GM18909 (cell line): ENCODE data around the gene CIC.
A peak's percentile ranks its signal among the peaks of the same experiment; 100 is the strongest.

Source experiments
- ATAC-seq: cut with Tn5 transposase; IDR thresholded peaks from one replicate; pipeline ENCODE4 v1.9.1; 2021; ENCODE audit warnings: mild to moderate bottlenecking; ENCODE audit not compliant: unreplicated experiment, poor library complexity

Gene CIC

DNA sequence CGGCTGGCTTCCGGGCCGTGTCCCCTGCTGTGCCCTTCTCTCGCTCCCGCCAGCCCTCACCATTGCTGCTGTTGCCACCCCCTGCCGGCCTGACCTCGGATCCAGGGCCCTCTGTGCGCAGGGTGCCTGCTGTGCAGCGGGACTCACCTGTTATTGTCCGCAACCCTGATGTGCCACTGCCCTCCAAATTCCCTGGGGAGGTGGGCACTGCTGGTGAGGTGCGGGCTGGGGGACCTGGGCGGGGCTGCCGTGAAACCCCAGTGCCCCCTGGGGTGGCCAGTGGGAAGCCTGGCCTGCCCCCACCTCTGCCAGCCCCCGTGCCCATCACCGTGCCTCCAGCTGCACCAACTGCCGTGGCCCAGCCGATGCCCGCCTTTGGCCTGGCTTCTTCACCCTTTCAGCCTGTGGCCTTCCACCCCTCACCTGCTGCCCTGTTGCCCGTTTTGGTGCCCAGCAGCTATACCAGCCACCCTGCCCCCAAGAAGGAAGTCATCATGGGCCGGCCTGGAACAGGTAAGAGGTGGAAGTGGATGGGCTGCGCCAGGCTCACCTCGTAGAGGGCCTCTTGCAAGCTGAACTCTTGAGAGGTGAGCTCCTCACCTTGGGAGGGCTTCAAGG lies 5.1 kb downstream of the CIC start:
- ATAC-seq, result no peak

DNA sequence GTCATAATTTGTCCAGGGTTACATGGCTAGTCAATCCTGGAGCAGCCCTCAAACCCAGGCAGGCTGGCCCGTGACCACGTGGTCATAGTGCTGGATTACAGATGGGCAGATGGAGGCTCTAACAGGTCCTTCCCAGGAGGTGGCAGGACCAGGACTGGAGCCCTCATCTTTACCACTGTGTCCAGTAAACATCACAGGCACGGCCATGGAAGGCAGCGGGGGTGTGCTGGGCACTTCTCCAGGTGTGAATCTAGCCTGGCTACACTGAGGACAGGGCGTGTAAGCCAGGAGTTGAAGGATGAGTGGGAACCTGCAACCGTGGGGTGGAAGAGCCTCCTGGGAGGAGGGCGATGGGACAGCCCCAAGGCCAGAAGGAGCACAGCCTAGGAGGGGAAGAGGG lies 6.1 kb downstream of the CIC start:
- no peak for ATAC-seq

DNA sequence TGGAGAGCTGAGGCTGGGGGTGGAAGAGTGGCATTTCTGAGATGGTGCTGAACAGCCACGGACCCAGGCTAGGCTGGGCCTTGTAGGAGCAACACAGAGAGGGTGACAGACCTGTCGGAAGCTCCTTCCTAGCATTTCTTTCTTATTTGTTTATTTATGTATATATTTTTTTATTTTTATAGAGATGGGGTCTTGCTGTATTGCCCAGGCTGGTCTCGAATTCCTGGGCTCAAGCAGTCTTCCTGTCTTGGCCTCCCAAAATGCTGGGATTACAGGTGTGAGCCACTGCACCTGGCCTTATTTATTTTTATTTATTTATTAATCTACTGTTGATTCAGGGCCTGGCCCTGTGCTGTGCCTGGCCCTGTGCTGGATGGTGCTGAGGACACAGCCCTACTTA lies 6.5 kb downstream of the CIC start:
- ATAC-seq, result no peak

DNA sequence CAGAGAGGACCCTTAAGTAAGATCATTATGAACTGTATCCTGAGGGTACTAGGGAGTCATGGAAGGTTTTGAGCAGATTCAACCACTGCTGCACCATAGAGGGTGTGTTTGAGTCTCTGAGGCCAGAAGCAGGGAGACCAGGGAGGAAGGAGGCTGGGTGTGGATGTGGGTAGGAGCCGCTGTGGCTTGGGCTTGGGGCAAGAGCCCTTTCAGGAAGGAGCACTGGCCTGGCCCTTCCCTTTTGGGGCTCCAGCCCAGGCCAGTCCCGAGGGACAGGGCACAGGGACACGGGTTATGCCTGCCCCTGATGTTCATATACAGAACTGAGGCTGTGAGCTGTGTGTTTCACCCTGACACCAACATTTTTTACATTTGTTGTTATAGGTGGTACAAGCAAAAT lies 7.2 kb downstream of the CIC start:
- no peak for ATAC-seq

DNA sequence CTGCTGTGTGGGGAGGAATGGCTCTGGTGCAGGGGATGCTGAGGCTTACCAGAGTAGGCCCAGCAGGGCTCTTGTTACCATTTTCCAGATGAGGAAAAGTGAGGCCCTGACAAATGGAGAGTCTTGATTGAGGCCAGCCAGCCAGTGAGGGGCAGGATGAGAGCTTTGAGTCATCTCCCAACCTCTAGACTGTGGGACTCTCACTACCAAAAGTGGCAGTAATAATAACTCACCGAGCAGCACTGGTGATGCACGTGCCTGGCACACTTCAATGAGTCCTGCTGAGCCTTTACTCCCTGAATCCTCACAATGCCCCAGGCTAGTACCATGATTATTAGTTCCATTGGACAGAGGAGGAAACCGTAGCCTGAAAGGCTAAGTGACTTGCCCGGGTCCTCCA lies 7.8 kb downstream of the CIC start:
- ATAC-seq, result no peak

DNA sequence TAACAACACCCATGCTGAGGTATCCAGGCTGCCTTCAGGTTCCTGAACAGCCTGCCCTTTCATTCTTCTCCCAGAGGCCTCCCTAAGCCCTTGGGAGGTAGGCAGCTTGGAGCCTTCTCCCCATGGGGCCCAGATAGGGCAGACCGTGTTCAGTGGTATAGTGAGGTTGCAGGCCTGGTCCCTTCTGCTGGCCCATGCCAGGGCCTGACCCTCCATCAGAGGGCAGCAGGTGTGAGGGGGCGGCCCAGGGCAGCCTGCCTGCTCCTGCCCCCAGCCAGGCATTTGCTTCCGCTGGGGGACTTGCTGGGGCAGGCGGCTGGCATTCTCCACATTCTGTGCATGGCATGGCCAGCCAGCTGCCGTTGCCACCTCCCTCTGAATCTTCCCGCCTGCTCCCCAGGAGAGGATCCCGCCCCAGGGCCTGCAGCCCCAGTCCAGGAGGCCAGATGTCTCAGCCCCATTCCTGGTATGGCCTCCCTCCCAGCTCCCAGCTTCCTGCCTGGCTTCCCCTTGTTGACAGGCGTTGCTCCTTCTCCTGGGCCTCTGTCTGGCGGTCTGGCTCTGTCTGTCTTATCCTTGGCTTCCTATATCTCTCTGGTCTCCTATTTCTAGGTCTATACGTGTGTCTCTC lies 8.9 kb downstream of the CIC start:
- no peak for ATAC-seq

DNA sequence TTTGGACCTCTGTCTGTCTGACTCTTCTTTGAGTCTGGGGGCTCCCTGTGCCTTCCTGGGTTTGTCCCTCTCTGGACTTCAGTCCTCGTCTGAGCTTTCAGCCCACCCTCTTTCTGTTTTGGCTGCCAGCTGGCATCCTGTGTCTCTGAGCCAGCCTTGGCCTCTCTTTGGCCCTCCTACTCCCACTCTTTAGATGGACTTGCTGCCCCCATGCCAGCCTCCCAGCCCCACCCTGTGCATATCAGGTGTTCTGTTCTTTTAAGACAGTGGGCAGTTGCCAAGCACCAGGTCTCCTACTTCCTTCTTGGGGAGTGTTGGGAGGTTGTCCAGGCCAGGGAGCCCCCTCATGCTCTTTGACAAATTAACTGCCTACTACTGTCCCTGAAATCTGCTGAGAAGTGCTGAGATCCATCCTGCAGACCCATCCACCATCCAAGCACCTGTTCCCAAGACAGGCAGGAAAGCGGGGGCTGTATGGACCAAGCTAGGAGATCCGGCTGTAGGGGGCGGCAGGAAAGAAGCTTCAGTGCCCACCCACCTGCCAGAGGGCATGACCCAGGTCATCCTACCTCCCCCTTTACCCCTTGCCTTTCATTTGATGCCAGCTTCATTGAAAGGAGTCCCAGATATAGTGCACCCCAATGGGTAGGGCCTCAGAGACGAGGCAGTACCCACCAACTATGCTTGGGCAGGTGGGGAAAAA lies 9.6 kb downstream of the CIC start:
- no peak for ATAC-seq

DNA sequence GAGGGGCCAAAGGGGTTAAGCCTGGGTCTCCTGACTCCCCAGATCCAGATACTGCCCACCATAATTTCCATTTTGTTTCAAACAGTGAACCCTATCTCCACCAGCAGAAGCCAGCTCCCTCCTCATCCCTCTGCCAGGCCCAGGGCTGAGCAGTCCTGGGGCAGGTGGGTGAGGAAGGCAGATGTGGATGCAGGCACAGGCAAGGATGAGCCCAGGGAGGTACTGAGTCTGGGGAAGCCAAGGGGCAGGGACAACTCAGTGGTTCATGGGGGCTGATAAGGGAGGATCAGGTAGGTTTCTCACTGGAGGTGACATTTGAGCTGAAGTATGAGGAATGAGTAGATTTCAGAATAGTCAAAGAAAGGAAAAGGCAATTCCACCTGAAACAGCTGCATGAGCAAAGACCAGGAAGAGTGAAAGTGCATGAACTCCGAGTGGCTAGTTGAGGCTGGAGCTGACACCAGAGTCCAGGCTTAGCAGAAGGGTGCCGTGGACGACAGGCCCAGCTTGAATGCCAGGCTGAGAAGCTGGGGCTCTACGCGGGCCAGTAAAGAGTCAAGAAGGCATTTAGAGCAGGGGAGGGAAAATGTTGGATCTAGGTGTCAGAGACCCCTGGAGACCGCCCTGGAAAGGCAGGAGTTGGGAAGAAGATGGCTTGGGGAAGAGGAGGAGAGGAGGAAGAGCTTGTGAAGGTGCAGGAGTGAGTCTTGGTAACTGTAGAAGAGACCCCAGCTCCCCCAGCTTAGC lies 10.3 kb downstream of the CIC start:
- no peak for ATAC-seq

DNA sequence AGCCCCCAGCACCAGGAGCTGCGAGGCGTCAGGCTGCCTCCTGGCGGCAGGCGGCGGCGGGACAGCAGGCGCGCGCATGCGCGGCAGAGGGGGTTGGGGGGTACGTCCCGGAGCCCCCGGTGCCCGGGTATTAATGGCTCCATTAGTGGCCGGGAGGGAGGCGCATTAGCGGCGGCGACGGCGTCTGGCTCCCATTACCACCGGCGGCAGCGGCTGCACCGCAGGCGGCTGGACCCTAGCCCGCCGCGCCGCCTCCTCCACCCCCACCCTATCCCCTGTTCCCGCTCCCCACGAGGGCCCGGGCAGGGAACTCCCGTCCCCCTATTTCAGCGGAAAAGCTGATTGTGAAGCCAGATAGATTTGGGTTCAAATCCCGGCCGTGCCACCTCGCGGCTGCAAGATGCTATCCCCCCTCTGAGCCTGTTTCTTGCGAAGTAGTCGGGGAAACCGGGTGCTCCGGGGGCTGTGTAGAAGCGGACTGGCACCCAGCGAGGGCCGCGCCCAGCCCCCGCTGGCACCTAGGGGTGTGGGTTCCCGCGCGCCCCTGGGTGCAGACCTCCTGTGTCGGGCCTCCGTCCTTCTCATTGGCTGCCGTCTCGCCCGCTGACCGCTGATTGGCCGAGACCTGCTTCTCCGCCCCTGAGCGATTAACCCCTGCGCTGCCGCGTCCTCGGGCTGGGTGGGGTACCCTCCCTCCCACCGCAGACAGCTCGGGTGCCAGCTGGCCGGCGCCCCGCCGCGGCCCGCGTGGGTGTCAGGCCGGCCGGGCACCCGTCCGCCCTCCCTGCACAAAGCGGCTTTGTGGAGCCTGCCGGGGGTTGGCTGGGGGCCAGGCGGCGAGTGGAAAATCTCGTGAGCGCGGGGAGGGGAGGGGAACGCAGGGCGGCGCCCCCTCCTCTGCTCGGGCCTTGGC lies 11.1 kb downstream of the CIC start:
- ATAC-seq, result peak; percentile 36

DNA sequence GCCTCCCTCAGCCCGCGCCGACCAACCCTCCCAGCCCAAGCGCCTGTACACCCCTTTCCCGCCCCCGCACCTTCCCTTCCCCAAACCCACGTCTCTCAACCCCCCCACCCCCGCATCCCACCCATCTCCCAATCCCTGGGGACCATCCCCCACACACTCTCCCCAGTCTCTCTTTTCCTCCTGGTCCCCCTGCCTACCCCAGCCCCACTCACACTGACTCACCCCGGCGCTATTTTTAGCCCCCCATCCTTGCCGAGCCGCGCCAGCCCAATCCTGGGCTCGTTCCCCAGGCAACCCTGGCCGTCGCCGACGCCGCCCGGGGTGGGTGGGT lies 11.7 kb downstream of the CIC start:
- ATAC-seq, result no peak

DNA sequence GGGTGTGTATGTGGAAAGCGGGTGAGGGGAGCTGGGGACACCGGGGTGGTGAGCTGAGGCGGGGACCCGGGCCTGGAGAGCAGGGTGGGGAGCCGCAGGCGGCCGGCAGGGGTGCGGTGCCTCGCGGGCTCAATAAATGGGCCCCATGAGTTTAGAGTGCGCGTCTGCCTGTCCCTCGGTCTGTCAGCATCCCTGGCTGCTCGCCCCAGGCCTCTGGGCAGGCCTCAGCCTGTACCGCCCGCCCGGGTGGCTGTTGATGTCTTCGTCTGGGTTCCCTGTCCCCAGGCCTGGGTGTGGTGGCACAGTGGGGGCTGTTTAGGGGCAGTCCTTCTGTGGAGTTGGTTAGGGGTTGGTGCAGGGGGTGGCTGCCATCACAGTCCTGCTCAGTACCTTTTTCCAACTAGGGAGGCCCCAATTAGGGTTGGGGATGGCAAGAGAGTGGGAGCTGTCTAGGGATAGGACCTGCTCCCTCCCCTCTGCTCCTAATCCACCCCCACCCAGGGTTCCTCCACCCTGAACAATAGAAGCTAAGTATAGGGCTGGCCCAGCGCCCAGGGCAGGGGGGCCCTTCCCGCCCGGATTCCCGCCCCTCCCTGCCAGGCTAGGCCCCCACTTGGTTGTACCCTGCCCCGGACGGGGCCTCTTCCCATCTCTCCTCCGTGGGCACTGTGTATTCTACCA lies 12.2 kb downstream of the CIC start:
- ATAC-seq, result no peak

DNA sequence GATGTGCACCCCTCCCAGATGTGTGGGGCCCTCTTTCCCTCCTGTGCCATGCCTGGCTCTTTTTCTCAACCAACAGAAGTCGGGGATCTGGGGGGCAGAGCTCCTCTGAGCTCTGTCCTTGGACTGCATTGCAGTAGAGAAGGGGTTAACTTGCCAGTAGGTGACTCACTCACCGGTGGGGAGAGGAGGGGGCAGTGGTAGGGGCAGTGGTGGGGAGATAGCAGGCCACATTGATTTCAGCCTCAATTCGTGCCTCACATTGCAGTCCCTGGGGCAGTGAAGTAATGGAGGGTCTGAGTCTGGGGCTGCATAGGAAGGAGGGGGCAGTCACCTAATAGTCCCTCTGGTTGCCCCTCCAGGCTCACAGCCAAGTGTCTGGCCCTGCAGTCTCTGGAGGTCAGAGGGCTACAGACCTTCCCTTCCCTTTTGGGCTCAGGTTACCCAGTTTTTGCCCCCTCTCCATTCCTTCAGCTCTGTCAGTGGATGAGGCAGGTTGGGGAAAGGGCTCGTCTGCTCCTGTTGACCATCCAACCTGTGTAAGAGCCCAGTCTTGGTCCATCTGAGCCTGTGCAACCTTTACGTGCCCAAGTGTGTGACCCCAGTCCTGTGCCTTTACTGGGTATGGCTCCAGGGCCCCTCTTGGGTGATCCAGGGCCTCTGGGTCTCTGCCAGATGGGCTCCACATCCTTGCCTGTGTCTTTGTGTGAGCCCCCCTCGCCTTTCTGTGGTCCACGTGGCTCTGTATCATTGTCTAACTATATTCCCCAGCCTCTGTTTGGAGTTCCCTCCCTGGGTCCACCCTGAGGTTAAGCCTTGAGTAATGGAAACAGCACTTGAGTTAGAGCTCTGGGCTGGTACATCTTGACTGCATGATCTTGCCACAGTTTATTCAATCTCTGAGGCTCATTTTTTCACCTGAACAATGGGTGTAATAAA lies 13.0 kb downstream of the CIC start:
- no peak for ATAC-seq

DNA sequence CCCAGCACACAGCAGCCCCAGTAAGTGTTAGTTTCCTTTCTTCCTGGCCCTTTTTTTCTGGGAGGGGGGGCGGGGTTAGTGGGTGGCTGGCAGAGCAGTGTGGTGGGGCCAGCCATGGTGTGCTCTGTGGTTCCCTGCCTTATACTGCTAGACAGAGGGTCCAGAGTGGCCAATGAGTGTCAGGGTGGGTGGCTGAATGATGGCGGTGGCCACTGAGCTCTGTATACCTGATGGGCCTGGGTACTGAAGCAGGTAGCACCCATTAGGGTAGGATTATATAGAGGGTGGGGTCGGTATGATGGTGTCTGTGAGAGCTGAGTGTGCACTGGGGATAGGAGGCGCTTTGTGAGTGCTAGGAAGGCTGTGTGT lies 13.8 kb downstream of the CIC start:
- ATAC-seq, result no peak

DNA sequence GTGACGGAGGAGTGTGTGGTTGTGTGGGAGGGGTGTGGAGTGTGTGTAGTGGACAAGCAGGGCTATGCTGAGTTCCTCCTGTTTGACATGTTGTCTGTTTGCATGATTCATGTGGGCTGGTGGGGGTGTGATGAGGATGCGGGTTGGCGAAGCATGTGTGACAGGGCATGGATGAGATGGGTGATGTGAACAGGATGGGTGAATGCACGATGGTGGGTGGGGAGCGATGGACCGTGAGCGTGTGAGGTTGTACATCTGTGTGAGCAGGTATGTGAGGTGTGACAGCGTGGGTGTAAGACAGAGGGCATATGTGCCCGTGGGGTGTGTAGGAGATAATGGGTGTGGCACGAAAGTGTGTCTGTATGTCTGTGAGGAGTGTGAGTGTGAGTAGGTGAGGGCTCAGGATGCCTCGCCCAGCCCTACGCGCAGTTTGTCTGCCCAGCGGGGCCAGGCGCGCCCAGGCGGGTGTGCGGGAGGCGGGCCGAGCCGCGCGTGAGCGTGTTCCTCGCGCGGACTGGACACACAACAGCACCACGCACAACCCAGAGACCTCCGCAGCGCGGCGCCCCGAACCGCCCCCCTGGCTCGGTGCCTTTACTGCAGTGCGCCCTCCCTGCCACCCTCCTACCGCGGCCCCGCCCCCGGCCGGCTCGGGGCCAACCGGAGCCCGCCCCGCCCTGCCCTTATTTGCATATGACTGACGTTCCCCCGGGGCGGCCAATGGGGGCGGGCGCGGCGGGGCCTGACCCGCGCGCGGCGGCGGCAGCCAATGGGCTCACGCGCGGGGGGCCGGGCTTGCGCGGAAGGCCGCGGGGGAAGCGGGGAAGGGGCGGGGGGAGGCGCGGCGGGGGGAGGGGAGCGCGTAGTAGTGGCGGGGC lies 14.4 kb downstream of the CIC start:
- ATAC-seq, result peak; percentile 50

DNA sequence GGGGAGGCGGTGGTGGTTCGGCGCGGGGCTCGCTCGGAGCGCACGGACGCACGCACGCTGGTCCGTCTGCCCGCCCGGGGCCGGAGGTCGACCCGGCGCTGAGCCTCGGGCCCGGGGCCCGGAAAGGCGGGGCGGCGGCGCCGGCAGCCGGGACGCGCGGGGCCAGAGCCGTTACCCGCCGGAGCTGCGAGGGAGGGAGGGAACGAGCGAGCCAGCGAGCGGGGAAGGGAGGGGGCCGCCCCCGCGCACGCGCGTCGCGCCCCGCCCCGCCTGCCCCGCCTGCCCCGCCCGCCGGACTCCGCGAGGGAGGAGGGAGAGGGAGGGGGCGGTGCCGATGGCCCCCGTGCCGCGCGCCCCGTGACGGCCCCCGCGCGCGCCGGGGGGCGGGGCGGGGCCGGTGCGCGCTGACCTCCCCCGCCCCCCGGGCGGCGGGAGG lies 15.0 kb downstream of the CIC start:
- peak; percentile 36 for ATAC-seq

DNA sequence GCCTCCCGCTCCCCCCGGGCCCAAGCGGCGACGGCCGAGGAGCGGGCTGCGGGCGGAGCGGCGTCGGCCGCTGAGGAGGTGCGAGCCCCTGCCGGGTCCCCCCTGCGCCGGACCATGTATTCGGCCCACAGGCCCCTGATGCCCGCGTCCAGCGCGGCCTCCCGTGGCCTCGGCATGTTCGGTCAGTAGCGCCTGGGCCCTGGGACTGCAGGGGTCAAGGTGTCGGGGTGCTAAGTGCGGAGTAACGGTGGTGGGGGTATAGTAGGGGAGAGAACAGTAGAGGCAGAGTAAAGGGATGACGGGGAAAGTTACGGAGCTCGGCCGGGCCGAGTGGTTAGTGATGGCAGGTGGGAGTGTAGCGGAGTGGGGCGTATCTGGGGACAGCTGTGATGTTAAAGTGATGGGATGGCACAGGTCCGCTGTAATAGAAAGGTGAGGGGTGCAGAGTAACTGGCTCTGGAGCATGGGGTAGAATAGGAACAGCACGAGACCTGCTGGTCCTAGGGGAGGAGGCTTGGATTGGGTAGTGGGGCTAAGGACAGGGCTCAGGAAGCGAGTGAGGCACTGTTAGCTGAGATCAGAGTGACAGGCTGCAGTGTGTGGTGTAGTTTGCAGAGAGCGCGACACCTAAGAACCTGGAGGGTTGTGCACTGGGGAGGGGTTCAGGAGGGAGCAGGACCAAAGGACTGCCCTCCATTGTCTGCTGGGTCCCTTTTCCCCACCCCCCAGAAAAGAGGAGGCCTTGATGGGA lies 15.7 kb downstream of the CIC start:
- peak; percentile 2 for ATAC-seq

DNA sequence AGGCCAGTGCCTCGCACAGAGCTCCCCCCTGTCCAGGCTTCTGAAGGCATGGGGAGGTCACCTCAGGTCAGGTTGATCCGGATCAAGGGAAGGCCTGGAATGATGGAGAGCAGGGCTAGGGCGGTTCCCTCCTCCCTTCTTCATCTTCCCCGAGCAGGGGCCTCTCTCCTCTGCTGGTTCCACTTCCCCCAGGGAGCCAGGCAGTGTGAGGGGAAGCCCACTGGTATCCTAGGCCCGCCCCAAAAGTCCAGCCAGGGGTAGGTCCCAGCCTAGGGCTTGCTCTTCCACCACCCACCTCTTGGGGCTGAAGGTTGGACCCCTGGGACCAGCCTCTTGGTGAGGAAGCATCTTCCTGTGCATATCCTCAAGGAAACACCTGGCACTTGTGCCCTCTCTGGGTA lies 16.5 kb downstream of the CIC start:
- ATAC-seq, result no peak
